Activated T-helper 1 cell treated with anti-CD3 and anti-CD28 coated beads, Interleukin-12 subunit alpha, Interleukin-12 subunit beta, Interleukin-2, Interleukin-4 antibody, amounts not matched to agents 30 ng/mL and 10 ng/mL and 1 ng/mL, durations not matched to agents 14 hours and 24 hours and 36 hours (primary cell): Measurements from ENCODE around the gene CTTNBP2NL. TPM values are rescaled to one million over a fixed set of nuclear protein-coding genes. Genes with fewer than 3 reads are reported as not detected.
"Not testable (repeated sequence)": the region's sequence is repeated elsewhere in the genome, so short reads cannot be mapped to it uniquely, and the experiment has no call there.

Experiments used
- DNase-seq: peaks from one replicate; pipeline ENCODE4 v3.0.0; 2021; ENCODE audit warnings: low spot score
- H3K27ac Mint-ChIP-seq: one replicate; pipeline ENCODE4 v1.8.0; 2021; ENCODE audit warnings: mild to moderate bottlenecking, mixed read lengths
- H3K27me3 Mint-ChIP-seq: one replicate; pipeline ENCODE4 v1.8.0; 2022; ENCODE audit warnings: mild to moderate bottlenecking, moderate library complexity, mixed read lengths; ENCODE audit not compliant: insufficient read depth
- H3K36me3 Mint-ChIP-seq: one replicate; pipeline ENCODE4 v1.8.0; 2021; ENCODE audit warnings: low read depth, mixed read lengths
- H3K4me1 Mint-ChIP-seq: one replicate; pipeline ENCODE4 v1.8.0; 2021; ENCODE audit warnings: low read depth, mixed read lengths
- H3K4me3 Mint-ChIP-seq: one replicate; pipeline ENCODE4 v1.8.0; 2021; ENCODE audit warnings: mild to moderate bottlenecking, moderate library complexity, mixed read lengths
- H3K9me3 Mint-ChIP-seq: one replicate; pipeline ENCODE4 v1.8.0; 2021; ENCODE audit warnings: mixed read lengths
- intact Hi-C: fragments of 100-400 bp; cut with micrococcal nuclease; formaldehyde crosslinking; loops from one replicate; pipeline ENCODE4 v1.15.1; 2024
- total RNA-seq: library from RNA; stranded (reverse); gene quantifications from 2 replicates; pipeline ENCODE4 v1.2.3, GENCODE V29; 2022

Gene CTTNBP2NL
- total RNA-seq, 1 donor from 2014 or later, result 3.9 TPM

DNA sequence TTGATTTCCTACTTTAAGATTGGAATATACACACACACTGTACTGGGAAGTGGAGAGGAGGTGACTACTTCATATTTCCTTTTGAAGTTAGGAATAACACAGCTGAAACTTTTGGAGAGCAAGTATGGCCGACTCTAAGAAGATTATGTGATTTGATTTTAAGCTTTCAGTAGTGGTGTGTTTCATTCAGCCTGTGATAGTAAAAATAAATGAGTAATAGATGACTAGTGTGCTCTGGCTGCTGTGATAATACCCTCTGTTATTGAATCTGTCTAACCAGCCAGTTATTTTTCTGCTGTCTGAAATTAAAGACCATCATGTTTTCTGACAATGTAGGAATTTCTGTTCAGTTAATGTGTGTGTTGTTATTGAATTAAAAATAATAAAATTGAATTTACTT, 48.3 kb downstream of the CTTNBP2NL start:
- intact Hi-C loops, result no loop called here
- H3K9me3 Mint-ChIP-seq, result no peaks in the 10 kb centered on the region
- H3K4me3 Mint-ChIP-seq, result no peak overlapping the region

DNA sequence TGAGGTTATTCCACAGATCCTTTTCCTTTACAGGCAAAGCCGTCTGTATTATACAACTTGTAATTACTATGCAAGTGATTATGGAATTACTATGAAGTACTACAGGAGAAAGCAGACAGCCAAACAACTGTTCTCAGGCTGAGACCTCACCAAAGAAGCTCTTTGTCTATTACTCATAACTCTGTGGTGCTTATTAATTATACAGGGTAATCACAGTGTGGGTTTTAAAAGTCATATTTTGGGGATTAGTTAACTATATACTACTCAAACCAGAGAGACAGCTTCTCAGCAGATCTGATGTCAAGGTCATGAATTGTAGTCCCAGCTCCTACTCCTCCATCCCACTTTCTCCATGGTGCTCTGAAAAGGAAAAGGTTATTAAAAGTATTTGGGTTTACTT, 49.6 kb downstream of the CTTNBP2NL start:
- Mint-ChIP-seq H3K4me1 (no peaks in the 10 kb centered on the region), H3K27ac (no peak overlapping the region), H3K36me3 (no peaks in the 10 kb centered on the region), H3K4me3 (no peak overlapping the region), H3K27me3 (peaks cover 11% of the 10 kb centered on the region), H3K9me3 (no peaks in the 10 kb centered on the region)
- no peak for DNase-seq
- intact Hi-C loops, result no loop called here

More for the DNA sequence above, 48.3 kb downstream of the CTTNBP2NL start:
- Mint-ChIP-seq H3K27me3 (peaks cover 5% of the 10 kb centered on the region), H3K27ac (no peak overlapping the region), H3K36me3 (no peaks in the 10 kb centered on the region), H3K4me1 (no peaks in the 10 kb centered on the region)
- DNase-seq, result no peak

DNA sequence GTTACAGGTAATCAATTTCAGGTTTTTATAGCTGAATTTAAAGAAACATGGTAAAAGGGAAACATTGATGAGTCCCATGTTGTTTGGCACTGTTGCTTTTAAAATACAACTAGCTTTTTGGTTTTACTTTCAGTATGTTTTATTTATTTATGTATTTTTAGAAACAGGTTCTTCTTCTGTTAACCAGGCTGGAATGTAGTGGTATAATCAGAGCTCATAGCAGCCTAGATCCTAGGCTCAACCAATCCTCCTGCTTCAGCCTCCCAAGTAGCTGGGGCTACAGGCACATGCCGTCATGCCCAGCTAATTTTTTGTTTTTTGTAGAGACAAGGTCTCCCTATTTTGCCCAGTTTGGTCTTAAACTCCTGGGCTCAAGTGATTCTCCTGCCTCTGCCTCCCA, 50.4 kb downstream of the CTTNBP2NL start:
- Mint-ChIP-seq H3K9me3 (no peaks in the 10 kb centered on the region), H3K4me3 (no peak overlapping the region), H3K4me1 (no peaks in the 10 kb centered on the region)

DNA sequence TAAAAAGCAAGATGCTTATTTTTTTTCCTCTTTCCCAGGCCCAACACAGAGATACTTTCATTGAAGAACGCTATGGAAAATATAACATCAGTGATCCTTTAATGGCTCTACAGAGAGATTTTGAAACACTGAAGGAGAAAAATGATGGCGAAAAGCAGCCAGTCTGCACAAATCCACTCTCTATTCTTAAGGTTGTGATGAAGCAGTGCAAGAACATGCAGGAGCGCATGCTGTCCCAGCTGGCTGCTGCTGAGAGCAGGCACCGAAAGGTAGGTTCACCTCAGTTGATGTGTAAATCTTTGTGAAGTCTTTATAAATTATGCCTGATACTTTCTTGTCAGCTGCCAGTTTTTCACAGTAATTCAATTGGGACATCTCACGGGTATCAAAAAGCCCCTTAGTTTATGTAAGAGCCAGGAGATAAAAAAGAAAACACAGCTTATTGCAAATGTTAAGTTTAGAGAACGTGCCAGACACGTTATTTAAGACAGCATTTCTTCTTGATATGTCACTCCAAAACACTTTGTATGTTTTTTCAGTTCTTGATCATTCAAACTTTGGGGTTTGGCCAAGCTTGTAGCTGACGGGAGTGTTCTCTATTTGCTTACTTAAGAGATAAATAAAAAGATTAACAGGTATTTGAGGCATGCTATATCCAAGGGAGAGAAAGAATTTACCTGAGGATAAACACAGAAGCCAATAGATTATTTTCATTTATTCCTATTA, 53.1 kb downstream of the CTTNBP2NL start:
- Mint-ChIP-seq H3K4me3 (no peak overlapping the region), H3K27ac (no peak overlapping the region), H3K36me3 (no peaks in the 10 kb centered on the region), H3K27me3 (peaks cover 9% of the 10 kb centered on the region), H3K9me3 (no peaks in the 10 kb centered on the region), H3K4me1 (no peaks in the 10 kb centered on the region)
- intact Hi-C loops, result no loop called here
- DNase-seq, result no peak

More for the DNA sequence above, 50.4 kb downstream of the CTTNBP2NL start:
- no peak for DNase-seq
- no peak overlapping the region for H3K27ac Mint-ChIP-seq
- intact Hi-C loops, result no loop called here
- no peaks in the 10 kb centered on the region for H3K36me3 Mint-ChIP-seq
- H3K27me3 Mint-ChIP-seq, result peaks cover 11% of the 10 kb centered on the region

GRCh38 chr1:112449630-112449983, 53.6 kb downstream of the CTTNBP2NL start:
- intact Hi-C loops, result no loop called here
- no peaks in the 10 kb centered on the region for H3K36me3 Mint-ChIP-seq

DNA sequence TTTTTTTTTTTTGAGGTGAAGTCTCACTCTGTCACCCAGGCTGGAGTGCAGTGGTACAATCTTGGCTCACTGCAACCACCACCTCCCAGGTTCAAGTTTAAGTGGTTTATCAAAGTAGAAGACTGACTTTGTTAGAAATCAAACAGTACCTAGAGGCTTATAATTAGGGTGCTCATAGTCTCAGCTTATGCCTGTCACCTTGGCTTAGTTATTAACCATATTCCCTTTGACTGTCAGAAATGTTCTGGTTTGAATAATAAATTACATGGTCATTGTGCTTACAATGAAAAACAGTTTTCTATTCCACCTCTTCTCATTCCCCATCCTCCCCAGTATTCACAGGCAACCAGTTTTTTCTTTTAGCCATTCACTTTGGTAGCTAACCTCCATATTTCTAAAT, 54.8 kb downstream of the CTTNBP2NL start:
- no peak for DNase-seq
- Mint-ChIP-seq H3K27me3 (peaks cover 9% of the 10 kb centered on the region), H3K4me3 (no peak overlapping the region), H3K27ac (no peak overlapping the region), H3K9me3 (no peaks in the 10 kb centered on the region), H3K36me3 (no peaks in the 10 kb centered on the region), H3K4me1 (no peaks in the 10 kb centered on the region)
- intact Hi-C loops, result no loop called here

More at GRCh38 chr1:112449630-112449983, 53.6 kb downstream of the CTTNBP2NL start:
- Mint-ChIP-seq H3K4me1 (no peaks in the 10 kb centered on the region), H3K27ac (no peak overlapping the region), H3K4me3 (no peak overlapping the region), H3K27me3 (peaks cover 9% of the 10 kb centered on the region), H3K9me3 (no peaks in the 10 kb centered on the region)
- no peak for DNase-seq

GRCh38 chr1:112451301-112451700, 55.3 kb downstream of the CTTNBP2NL start:
- intact Hi-C loops, H3K9me3 Mint-ChIP-seq, H3K36me3 Mint-ChIP-seq: not testable (repeated sequence)

GRCh38 chr1:112453876-112454275, 57.9 kb downstream of the CTTNBP2NL start:
- Mint-ChIP-seq H3K4me1 (no peaks in the 10 kb centered on the region), H3K36me3 (peaks cover 4% of the 10 kb centered on the region), H3K27me3 (peaks cover 9% of the 10 kb centered on the region), H3K4me3 (no peak overlapping the region), H3K9me3 (no peaks in the 10 kb centered on the region), H3K27ac (no peak overlapping the region)
- DNase-seq, result no peak
- intact Hi-C loops, result no loop called here

More at GRCh38 chr1:112451301-112451700, 55.3 kb downstream of the CTTNBP2NL start:
- not testable (repeated sequence) for H3K27me3 Mint-ChIP-seq, H3K27ac Mint-ChIP-seq, DNase-seq, H3K4me3 Mint-ChIP-seq, H3K4me1 Mint-ChIP-seq

DNA sequence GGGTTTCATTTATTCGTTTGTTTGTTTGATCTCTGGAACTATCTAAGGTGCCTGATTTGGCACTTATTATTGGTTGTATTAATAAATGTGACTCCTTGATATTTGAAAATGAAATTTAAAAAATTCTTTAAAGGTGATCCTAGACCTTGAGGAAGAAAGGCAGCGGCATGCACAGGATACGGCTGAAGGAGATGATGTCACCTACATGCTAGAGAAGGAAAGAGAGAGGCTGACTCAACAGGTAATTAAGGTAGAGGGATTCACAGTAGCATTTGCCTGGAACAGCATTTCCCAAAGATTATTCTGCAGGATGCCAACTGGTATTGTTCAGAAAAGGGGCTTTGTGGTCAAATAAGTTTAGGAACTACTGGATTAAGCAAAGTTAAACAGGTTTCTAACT, 58.3 kb downstream of the CTTNBP2NL start:
- Mint-ChIP-seq H3K27ac (no peak overlapping the region), H3K9me3 (no peaks in the 10 kb centered on the region), H3K4me1 (no peaks in the 10 kb centered on the region), H3K36me3 (peaks cover 4% of the 10 kb centered on the region), H3K27me3 (peaks cover 9% of the 10 kb centered on the region), H3K4me3 (no peak overlapping the region)
- DNase-seq, result no peak
- intact Hi-C loops, result no loop called here

DNA sequence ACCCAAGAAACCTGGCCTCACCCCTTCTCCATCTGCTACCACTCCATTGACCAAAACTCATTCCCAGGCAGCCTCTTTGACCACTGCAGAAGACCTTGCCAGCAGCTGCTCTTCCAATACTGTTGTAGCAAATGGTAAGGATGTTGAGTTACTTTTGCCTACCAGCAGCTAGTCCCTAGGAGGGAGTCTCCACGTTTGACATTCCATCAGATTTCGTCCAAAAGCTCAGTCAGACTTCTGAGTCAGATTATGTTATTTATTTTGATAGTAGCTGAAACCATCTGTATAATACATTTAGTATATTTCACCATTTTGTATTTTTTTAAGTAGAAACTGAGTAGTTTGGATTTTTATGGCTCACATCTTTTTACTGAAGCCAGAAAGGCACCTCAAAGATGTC, 61.2 kb downstream of the CTTNBP2NL start:
- Mint-ChIP-seq H3K27ac (no peak overlapping the region), H3K36me3 (peaks cover 4% of the 10 kb centered on the region)

GRCh38 chr1:112457955-112458354, 61.9 kb downstream of the CTTNBP2NL start:
- H3K27ac Mint-ChIP-seq, result no peak overlapping the region
- DNase-seq, result no peak
- H3K4me1 Mint-ChIP-seq, result no peaks in the 10 kb centered on the region
- intact Hi-C loops, result no loop called here
- H3K27me3 Mint-ChIP-seq, result peaks cover 11% of the 10 kb centered on the region
- H3K36me3 Mint-ChIP-seq, result peaks cover 4% of the 10 kb centered on the region
- H3K9me3 Mint-ChIP-seq, result no peaks in the 10 kb centered on the region
- H3K4me3 Mint-ChIP-seq, result no peak overlapping the region

More for the DNA sequence above, 61.2 kb downstream of the CTTNBP2NL start:
- H3K9me3 Mint-ChIP-seq, result no peaks in the 10 kb centered on the region
- intact Hi-C loops, result no loop called here
- no peaks in the 10 kb centered on the region for H3K4me1 Mint-ChIP-seq
- DNase-seq, result no peak
- H3K4me3 Mint-ChIP-seq, result no peak overlapping the region
- H3K27me3 Mint-ChIP-seq, result peaks cover 8% of the 10 kb centered on the region

GRCh38 chr1:112458756-112459155, 62.7 kb downstream of the CTTNBP2NL start:
- Mint-ChIP-seq H3K4me3 (no peak overlapping the region), H3K4me1 (no peaks in the 10 kb centered on the region), H3K27me3 (peaks cover 12% of the 10 kb centered on the region), H3K36me3 (peaks cover 4% of the 10 kb centered on the region), H3K27ac (no peak overlapping the region), H3K9me3 (no peaks in the 10 kb centered on the region)
- intact Hi-C loops, result no loop called here
- no peak for DNase-seq

DNA sequence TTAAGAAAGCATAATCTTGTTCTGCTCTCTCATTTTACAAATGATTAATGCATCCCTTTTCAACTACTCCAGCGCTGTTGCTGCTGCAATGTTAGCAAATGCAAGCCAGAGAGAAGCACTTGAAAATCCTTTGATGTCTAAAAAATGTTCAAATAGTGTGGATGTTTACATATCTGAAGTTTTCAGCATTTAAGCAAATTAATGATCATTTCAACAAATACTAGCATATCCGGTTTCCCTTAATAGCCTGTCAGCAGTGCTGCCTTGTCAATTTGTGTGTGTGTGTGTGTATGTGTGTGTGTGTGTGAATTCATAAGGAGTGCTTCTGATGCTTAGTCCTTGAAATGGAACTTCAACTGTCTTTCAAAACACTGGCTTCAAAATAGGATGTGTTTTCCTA, 64.6 kb downstream of the CTTNBP2NL start:
- DNase-seq, result no peak
- Mint-ChIP-seq H3K36me3 (peaks cover 4% of the 10 kb centered on the region), H3K27ac (no peak overlapping the region), H3K27me3 (peaks cover 16% of the 10 kb centered on the region), H3K4me1 (peaks cover 3% of the 10 kb centered on the region), H3K4me3 (no peak overlapping the region), H3K9me3 (no peaks in the 10 kb centered on the region)
- intact Hi-C loops, result no loop called here
